Bronchial epithelial cell (primary cell): ENCODE measurements around the gene SMIM17. TPM values are rescaled to one million over a fixed set of nuclear protein-coding genes. Genes with fewer than 3 reads are reported as not detected.

ENCODE experiments used
- DNase-seq: peaks from one replicate; pipeline ENCODE4 v3.0.0-alpha.2; 2010; ENCODE audit warnings: low read depth
- FAIRE-seq: peaks from 2 replicates; lab custom pipeline; 2011; peaks lifted over from hg19 to GRCh38; lab: Jason Lieb, UNC
- H3K27me3 ChIP-seq: 2 replicates; pipeline ENCODE4 v1.5.1; 2011; ENCODE audit warnings: low read length; ENCODE audit not compliant: control insufficient read depth, insufficient read depth
- H3K36me3 ChIP-seq: 2 replicates; pipeline ENCODE4 v1.5.1; 2011; ENCODE audit warnings: low read length; ENCODE audit not compliant: control insufficient read depth, insufficient read depth
- H3K4me3 ChIP-seq: 2 replicates; pipeline ENCODE4 v1.5.1; 2011; ENCODE audit warnings: mild to moderate bottlenecking, low read depth, low read length, control low read depth
- CTCF ChIP-seq: IDR thresholded peaks from 2 replicates; pipeline ENCODE4 v1.5.1; 2011; ENCODE audit warnings: mild to moderate bottlenecking, moderate library complexity, low read length, control low read depth, inconsistent platforms; ENCODE audit not compliant: insufficient read depth, severe bottlenecking
- total RNA-seq: library from RNA; depleted of rRNA; stranded (reverse); fragments of >200 nt; gene quantifications from 2 replicates; pipeline ENCODE4 v1.2.1, GENCODE V29; 2014

The SMIM17 gene
- total RNA-seq, 1 donor from 2014 or later: not detected

- no peak for TF ChIP-seq CTCF
- H3K27me3 ChIP-seq: no peaks in the 10 kb centered on the region
- FAIRE-seq (no peak), DNase-seq (no peak)
- H3K4me3 ChIP-seq: no peak overlapping the region
- H3K36me3 ChIP-seq: no peaks in the 10 kb centered on the region
Measured at GRCh38 chr19:56683116-56683515, 40.2 kb downstream of the SMIM17 start.

DNA sequence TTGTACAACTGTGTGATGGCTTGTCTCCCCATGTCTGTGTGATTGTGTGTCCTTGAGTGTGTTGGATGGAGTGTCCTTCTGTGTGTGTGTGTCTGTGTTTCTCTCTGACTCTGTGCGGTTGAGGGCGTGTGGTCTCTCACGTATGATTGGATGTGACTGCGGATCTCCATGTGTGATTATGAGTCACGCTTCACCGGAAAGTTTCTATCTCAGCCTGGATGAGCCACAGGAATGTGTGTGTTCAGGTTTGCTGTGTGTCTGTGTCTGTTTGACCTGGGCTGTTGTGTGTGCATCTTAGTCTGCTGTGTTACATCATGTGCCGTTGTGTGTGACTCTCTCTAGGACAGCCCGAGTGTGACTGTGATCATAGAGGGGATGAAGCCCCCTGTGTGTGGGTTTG, 44.1 kb downstream of the SMIM17 start:
- H3K27me3 ChIP-seq: no peaks in the 10 kb centered on the region
- no peaks in the 10 kb centered on the region for H3K36me3 ChIP-seq
- no peak for TF ChIP-seq CTCF
- no peak overlapping the region for H3K4me3 ChIP-seq
- DNase-seq (no peak), FAIRE-seq (peak; percentile 90)

GRCh38 chr19:56689198-56689597, 46.2 kb downstream of the SMIM17 start:
- Histone ChIP-seq H3K4me3 (no peak overlapping the region), H3K36me3 (no peaks in the 10 kb centered on the region), H3K27me3 (no peaks in the 10 kb centered on the region)
- no peak for FAIRE-seq
- no peak for DNase-seq
- no peak for TF ChIP-seq CTCF

GRCh38 chr19:56690670-56691069, 47.7 kb downstream of the SMIM17 start:
- FAIRE-seq: no peak
- no peak for DNase-seq
- no peak for TF ChIP-seq CTCF
- no peaks in the 10 kb centered on the region for H3K36me3 ChIP-seq
- H3K27me3 ChIP-seq: no peaks in the 10 kb centered on the region
- no peak overlapping the region for H3K4me3 ChIP-seq

- H3K36me3 ChIP-seq: no peaks in the 10 kb centered on the region
- FAIRE-seq (no peak), DNase-seq (no peak)
- H3K27me3 ChIP-seq: no peaks in the 10 kb centered on the region
- no peak for TF ChIP-seq CTCF
- no peak overlapping the region for H3K4me3 ChIP-seq
Measured at GRCh38 chr19:56692206-56692895, 49.4 kb downstream of the SMIM17 start.

GRCh38 chr19:56699552-56699951, 56.6 kb downstream of the SMIM17 start:
- DNase-seq (no peak), FAIRE-seq (peak; percentile 66)
- Histone ChIP-seq H3K27me3 (no peaks in the 10 kb centered on the region), H3K4me3 (no peak overlapping the region), H3K36me3 (no peaks in the 10 kb centered on the region)
- no peak for TF ChIP-seq CTCF
